GM18951 (cell line): ENCODE results near the gene DDX10.

Source experiments
- POLR2A ChIP-seq: IDR thresholded peaks from 4 replicates; pipeline ENCODE4 v1.6.1; 2011; ENCODE audit warnings: mild to moderate bottlenecking; ENCODE audit not compliant: insufficient read length, insufficient read depth; ENCODE audit errors: extremely low read depth
- in situ Hi-C: fragments of 300-500 bp; cut with MboI; formaldehyde crosslinking; loops from one replicate; pipeline ENCODE4 v1.12.0; 2022; ENCODE audit warnings: low sequenced_read_pairs, mixed read lengths, inconsistent platforms; ENCODE audit not compliant: unreplicated experiment

DDX10 gene

DNA sequence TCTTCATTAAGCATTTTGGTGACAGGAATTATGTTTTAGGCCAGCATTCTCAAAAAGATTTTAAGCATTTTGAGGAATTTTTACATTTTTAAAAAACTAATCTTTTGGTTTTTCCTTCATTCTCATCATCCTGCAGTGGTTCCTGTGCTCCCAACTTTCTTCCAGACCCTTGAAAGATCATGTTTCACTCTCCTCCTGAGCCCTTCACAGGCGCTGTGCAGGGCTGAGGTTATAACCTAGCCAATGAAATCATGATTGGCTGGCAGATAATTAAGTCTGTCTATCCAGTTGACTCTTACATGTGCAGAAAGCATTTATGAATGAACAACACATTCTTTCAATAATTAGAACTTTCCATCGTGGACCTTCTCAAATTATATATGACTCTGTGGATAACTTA is 226.3 kb downstream of the DDX10 start:
- no peak for TF ChIP-seq POLR2A
- in situ Hi-C loops, result no loop called here

DNA sequence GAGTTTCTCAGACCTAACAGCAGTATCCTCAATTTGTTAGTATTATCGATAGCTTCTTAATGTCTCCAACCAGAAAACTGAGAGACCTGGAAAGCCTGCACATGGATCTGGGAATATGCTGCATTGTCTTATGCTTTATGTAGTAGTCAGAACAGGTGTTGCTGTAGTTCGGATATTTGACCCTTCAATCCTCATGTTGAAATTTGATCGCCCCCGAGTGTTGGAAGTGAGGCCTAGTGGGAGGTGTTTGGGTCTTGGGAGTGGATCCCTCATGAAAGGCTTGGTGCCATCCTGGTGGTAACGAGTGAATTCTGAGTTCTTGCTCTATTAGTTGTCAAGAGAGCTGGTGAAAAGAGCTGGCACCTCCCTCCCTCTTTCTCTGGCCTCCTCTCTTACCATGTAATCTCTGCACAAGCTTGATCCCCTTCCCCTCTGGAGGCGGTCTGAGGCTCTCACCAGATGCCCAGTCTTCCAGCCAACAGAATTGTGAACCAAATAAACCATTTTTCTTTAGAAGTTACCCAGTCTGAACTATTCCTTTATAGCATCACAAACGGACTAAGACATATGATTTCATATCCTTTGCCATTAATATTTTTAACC is 227.1 kb downstream of the DDX10 start:
- no peak for TF ChIP-seq POLR2A
- in situ Hi-C loops, result no loop called here

DNA sequence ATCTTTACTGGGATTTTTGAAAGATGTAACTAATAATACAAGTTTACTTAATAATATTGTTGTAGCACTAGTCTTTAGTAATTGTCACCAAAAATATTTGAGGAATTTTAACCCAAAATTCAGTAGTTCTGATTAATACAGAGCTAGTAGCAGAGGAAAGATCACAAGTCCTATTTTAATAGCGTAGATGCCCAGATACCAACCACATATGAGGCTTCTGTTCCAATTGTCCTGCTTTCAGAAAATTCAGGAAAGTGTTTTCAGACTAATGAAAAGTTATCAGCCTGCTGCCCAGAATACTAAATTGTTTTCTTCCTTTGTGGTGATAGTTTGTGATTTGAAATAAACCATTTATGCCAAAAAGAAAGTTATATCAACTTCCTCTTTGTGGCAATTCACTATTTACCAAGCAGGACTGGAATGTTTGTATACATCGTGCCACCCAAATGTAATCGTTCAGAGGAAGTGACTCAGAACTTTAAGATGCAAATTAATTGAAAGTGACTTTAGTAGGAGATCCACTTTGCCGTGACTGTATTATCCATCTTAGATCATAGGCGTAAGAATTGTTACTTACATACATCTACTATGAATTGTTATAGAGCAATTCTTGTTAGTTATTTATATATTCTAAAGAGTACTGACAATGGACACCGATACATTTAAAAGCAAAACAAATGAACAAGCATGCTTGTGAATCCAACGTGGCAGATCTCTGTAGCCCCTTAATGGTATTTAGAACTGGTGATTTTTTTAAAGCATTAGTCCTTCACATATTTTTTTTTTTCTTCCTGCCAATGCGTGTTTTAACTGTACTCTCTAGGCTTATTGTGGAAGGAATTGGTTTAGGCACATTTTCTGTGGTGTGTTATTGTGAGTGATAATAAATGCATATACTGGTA is 231.0 kb downstream of the DDX10 start:
- in situ Hi-C loops, result no loop called here
- TF ChIP-seq POLR2A, result no peak

DNA sequence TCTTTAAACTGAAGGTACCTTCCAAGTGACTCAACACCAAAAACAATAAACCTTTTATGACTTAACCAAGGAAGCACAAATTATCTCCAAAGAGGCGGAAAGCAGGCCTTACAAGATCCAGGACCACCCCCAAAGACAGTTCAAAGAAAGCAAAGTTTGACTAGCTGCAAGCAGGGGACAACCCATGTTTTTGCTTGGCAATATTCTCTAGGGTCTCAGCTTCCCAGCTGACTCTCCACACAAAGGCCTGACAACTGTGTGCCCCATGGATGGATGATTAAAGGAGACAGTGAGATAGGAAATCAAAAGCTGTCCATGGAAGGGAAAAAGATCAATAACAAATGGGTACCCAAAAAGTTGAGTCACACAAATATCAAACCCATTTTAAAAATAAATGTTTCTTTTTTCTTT is 232.2 kb downstream of the DDX10 start:
- no peak for TF ChIP-seq POLR2A
- in situ Hi-C loops, result no loop called here

DNA sequence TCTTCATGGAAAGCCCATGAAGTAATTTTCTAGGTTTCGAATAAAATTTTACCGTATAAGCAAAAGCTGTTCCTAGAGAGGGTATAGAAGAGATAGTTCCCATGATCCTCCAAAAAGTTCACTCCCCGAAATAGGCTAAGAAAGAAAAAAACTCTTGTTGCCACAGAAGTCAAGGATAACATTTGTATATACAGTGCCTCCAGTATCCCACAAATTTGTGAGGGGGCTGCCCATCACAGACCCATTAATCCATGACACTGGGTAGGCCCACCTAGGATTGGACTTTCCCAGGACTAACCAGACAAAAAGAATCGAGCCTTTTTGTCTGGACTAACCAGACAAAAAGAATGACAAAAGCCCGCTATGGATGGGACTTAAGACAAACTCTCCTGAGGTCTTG is 233.0 kb downstream of the DDX10 start:
- TF ChIP-seq POLR2A, result no peak
- in situ Hi-C loops, result no loop called here

DNA sequence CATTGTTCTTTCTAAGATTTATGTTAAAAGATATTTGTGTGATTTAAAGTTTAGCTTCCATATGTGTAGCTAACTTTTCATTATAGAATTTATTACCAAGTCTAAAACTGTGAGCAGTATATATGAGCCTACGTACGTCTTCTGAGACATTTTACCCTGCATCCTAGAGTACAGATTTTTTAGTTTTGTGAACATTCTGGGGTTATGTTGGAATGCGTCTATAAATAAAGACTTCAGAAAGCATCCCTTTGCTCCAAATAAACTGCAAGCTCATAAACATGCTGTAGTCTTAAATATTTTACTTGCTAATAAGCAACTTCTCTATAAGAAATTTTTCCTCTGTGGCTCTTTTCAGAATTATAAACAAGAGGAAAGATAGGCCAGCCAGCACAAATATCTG is 236.5 kb downstream of the DDX10 start:
- TF ChIP-seq POLR2A, result no peak
- in situ Hi-C loops, result no loop called here

DNA sequence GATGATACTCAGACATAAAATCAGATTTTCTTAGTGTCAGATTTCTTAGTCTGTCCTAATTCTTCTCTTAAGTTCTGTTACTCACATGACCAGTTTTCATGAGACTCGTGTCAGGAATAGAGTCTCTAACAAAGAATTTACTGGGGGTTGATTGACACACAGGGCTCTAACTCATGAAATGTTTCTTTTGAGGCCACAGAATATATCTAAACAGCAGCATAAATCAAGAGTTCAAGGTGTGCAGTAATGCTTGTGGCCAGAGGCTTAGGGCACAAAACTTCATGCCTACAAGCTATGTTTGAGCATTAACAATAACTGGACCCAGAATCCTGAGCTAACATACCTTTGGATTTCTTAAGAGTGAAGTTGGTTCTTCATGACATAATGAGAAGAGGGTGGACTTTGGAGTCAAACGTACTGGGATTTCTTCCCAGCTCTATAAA is 237.2 kb downstream of the DDX10 start:
- TF ChIP-seq POLR2A, result no peak
- in situ Hi-C loops, result no loop called here

DNA sequence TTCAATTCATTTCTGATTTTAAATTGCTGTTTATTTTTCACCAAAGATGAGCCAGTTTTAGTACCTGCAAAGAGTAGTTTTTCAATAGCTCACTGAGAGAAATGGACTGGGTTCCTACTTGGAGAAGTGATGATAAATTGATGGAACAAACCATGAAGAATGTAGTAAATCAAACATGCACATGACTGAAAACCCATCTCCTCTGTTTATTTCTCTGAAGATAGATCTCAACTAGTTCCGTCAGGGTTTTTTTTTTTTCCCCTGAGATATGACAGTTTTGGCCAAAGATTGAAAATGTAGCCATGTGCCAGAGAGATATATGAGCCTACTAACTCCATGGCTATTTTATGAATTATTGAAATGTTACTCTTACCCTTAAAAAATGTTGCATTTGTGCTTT is 239.6 kb downstream of the DDX10 start:
- in situ Hi-C loops, result no loop called here
- TF ChIP-seq POLR2A, result no peak

DNA sequence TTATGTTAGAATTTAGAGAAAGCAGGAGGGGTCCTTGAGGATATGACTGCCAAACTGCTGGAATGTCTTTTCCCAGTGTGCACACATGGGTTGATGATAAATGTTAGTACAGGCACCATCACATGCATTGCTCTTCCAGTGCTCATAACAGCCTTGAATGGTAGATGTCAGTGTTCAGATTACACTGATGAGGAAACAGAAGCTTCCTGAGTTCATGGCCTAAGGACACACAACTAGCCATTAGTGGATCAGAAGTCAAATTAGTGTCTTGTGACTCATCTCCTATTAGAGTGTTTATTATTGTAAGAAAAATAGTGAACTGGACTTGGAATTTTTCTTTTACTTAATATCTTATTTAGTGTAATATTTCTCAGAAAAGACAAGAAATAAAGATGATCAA is 241.5 kb downstream of the DDX10 start:
- no peak for TF ChIP-seq POLR2A
- in situ Hi-C loops, result no loop called here

DNA sequence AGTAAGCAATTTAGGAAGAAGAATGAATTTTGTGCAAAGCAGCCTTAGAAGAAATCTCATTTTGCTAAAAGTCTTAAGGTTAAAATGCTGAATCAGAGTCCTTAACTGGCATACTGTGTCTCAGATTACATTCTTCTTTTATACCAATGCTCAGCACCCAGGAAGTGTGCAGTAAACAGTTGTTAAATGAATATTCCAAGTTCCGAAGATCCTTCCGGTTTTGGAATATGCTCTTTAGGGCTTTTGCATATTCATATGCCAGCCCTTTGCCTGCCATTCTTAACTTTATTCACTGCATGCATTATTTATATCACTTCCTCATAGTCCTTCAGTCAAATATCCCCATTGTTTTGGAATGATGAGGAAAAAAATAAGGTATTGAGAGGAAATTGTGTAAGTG is 242.0 kb downstream of the DDX10 start:
- in situ Hi-C loops, result no loop called here
- no peak for TF ChIP-seq POLR2A

DNA sequence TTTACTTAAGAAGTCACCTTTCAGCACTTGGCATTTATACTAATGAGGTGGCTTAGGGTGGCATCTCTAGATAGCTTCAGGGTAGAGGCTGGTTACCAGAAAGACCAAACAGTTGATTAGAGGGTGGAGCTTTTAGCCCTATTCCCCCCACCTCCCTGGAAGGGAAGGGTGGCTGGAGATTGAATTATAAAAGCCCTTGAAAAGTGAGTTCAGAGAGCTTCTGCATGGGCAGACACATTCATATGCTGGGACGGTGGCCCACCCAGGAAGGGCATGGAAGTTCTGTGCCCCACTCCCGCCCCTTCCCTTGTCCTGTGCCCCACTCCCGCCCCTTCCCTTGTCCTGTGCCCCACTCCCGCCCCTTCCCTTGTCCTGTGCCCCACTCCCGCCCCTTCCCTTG is 244.2 kb downstream of the DDX10 start:
- in situ Hi-C loops, result no loop called here
- no peak for TF ChIP-seq POLR2A

DNA sequence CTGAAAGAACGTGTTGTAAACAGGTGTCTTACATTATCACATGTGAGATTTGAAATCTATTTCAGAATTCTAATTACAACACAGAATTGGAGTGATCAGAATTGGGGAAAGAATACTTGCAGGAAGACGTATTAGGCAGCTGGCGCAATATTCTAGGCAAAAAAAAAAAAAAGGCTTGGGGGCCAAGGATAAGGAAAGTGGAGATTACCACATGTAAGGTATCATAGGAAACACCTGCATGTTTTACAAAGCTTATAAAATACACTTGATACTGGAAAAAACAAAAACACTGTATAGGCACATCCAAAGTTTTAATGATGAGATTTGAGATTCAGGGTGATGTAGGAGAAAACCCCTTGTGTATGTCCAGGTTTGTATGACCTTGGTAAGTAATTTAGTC is 245.1 kb downstream of the DDX10 start:
- in situ Hi-C loops, result no loop called here
- TF ChIP-seq POLR2A, result no peak

DNA sequence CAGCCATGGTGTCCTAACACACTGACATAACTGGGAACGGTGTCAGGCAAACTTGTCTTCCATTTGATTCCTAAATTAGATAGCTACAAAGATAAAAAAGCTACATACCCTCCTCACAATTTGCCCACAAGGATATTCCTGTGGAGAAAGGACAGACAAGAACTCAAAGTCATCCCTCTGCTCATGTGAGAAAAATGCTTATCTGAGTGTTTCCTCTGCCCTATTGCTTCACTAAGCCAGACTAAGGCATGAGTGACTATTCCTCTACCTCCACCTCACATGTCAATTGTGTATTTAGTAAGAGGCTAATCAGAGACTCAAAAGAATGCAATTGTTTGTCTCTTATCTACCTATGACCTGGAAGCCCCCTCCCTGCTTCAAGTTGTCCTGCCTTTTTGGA is 247.7 kb downstream of the DDX10 start:
- in situ Hi-C loops, result no loop called here
- no peak for TF ChIP-seq POLR2A

DNA sequence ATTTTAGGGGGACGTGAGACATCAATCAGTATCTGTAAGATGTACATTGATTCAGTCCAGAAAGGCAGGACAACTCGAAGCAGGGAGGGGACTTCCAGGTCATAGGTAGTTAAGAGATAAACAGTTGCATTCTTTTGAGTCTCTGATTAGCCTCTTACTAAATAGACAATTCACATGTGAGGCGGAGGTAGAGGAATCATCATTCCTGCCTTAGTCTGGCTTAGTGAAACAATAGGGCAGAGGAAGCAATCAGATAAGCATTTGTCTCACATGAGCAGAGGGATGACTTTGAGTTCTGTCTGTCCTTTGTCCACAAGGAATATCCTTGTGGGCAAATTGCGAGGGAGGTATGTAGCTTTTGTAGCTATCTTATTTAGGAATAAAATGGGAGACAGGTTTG is 248.3 kb downstream of the DDX10 start:
- in situ Hi-C loops, result no loop called here
- TF ChIP-seq POLR2A, result no peak
